Activated CD4-positive, CD25-positive, alpha-beta regulatory T cell (primary cell): ENCODE measurements around the gene VAMP8.
"Not testable (repeated sequence)": the region's sequence is repeated elsewhere in the genome, so short reads cannot be mapped to it uniquely, and the experiment has no call there.

Source experiments
- DNase-seq, 4 experiments: peaks; one replicate each; lab custom pipeline; 2025; lab: John Stamatoyannopoulos, UW

The VAMP8 gene

DNA sequence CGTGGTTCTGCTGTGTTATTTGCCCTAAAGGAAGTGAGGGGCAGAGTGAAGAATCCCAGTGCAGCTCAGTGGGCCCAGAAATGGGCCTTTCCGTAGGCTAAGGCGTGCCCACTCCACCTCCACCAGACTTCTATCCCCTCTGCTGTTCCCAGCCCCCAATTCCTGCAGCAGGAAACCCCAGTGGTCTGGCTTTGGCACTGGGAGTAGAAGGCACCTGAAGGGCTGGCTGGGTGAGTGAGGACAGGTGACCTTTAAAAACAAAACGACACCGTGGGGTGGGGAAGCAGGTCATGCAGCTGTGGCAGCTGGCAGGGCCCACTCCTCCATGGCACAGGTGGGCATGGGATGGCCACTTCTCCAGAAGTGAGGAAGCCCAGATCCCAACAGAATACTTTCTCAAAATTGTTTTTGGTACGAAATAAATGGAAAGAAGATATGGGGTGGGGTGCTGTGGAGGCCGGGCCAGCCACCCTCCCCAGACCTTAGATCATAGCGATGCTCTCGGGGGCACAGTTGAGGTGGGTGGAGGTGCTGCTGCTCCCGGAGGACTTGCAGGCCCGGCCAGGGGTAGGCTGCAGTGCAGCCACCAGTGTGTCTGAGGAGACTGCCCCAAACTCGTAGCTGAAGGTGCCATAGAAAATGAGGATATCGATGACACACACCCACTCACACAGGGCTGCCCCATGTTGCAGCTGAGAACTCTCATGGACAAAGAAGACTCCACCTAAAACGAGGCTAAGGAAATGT lies 21.4 kb downstream of the VAMP8 start:
- DNase-seq: no peak

DNA sequence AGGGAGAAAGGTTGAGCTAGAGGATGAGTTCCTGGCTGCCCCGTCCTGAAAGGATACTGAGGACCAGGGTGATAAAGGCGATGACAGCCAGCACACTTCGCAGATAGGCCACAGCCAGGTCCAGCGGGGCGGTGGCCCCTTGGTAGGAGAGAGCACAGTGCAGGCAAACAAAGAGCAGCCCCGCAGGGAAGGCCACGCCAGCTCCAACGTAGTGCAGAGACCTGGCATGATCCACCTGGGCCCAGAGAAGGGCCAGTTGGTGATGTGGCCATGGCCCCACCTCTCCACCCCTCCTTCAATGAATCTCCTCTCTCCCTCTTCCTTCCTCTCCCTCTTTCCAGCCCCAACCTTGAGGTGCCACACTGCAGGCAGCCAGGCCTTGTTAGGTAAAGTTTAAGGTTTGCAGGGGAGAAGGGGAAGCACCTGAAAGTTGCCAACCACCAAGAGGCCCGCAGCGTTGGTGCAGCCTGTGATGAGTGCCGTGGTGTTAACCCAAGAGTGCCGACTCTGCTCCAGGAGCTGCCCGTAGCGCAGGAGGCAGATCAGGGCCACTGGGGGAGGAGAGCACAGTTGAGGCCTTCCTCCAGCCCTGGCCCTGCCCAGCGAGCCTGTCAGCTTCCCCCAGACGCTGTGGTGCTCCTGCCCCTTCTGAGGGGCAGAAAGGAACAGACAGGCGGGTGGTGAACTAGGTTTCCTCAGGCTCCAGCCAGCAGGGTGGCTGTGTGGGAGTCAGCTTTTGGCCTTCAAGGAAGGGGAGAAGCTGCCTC lies 22.3 kb downstream of the VAMP8 start:
- no peak for DNase-seq

DNA sequence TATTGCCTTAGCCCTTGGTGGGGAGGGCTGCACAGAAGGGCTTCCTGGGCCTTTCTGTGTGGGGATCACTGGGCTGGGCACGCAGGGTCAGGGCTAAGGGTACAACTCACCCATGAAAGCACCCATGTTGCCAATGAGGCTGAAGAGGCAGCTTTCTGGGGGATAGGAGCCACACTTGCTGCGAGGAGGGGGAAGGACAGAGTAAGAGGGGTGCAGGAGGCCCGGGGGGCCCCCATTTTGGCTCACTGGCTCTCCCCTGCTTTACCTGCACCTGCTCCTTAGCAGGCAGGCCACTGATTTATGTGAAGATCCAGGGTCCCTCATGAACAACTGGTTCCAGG lies 22.8 kb downstream of the VAMP8 start:
- DNase-seq: no peak

GRCh38 chr2:85600951-85601770 lies 23.8 kb downstream of the VAMP8 start:
- DNase-seq: no peak

- no peak for DNase-seq
These were observed 24.5 kb downstream of the VAMP8 start for GRCh38 chr2:85601771-85602475.

GRCh38 chr2:85602476-85603234 lies 25.3 kb downstream of the VAMP8 start, which contains the start of gene TMEM150A:
TSS of gene TMEM150A (minus strand) at chr2:85602698. CDS start at chr2:85601948, 750 bp downstream.
- peak; percentile 75 to 86 (median 79) for DNase-seq

DNA sequence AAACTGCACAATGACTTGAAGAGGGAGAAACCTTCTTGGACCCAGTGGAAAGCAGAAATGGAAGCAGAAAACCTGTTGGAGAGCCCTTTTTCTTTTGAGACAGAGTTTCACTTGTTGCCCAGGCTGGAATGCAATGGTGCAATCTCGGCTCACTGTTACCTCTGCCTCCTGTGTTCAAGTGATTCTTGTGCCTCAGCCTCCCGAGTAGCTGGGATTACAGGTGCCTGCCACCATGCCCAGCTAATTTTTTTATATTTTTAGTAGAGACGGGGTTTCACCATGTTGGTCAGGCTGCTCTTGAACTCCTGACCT lies 26.7 kb downstream of the VAMP8 start:
- DNase-seq: not testable (repeated sequence)

GRCh38 chr2:85604568-85605339 lies 27.4 kb downstream of the VAMP8 start:
- no peak for DNase-seq

DNA sequence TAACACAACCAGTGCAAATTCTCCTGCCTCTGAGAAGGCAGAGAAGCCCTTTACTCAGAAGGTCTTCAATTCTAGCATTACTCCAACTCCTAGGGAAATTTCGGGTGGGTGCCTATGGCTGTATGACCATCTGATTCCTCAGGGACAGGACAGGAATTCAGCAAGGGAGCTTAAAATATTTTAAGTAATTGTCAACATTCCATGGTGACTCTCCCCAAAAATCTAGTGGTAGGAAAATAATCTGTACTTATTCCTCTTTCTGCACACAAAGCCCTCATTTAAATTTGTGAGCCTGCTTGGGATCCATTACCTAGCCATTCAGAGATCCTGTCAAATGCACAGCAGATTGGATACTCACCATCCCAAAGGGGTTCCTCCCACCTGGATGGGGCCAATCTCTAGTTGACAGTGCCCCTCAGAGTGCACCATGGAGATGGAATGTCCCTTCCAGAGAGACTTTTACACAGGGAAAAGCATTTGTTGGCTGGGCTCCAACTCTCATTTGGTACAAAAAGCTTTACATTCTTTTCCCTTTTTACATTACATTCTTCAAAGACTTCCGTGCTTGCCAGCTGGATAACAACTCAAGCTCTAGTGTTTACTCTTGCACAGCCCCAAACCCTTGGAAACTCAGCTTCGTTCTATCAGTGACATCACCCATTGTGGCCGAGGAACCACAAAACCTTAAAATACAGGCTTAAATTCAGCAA lies 28.2 kb downstream of the VAMP8 start:
- no peak for DNase-seq

- DNase-seq: no peak
These were observed 28.7 kb downstream of the VAMP8 start for GRCh38 chr2:85606116-85606455.

- no peak for DNase-seq
These were observed 30.2 kb downstream of the VAMP8 start for GRCh38 chr2:85607268-85608215.

DNA sequence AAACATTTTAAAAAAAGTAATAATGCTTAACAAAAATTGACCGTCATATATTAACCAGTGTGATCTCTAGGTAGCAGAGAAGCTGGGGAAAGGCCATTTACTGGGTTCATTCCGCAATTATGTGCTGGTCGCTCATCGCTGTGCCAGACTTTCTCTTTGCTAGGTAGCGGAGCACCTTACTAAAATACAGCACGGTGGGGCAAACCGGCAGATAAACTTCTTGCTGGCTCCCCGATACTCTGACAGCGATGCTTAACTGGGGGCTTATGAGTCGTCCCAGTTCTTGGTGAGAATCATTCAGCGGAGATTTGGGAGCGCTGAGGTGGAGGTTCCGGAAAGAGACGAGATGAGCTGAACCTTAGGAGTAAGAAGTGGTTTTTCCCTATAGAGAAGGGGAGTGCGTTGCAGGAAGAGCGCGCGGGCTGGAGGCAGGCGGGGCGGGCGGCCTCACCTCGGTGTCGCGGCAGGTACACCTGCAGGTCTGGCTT lies 33.9 kb downstream of the VAMP8 start:
- no peak for DNase-seq

- peak; percentile 65 to 75 (median 72) for DNase-seq
These were observed 34.6 kb downstream of the VAMP8 start, which contains the start of gene C2orf68 for GRCh38 chr2:85611705-85612587. TSS of gene C2orf68 (minus strand) at chr2:85612066. CDS start at chr2:85611984, 82 bp downstream.

DNA sequence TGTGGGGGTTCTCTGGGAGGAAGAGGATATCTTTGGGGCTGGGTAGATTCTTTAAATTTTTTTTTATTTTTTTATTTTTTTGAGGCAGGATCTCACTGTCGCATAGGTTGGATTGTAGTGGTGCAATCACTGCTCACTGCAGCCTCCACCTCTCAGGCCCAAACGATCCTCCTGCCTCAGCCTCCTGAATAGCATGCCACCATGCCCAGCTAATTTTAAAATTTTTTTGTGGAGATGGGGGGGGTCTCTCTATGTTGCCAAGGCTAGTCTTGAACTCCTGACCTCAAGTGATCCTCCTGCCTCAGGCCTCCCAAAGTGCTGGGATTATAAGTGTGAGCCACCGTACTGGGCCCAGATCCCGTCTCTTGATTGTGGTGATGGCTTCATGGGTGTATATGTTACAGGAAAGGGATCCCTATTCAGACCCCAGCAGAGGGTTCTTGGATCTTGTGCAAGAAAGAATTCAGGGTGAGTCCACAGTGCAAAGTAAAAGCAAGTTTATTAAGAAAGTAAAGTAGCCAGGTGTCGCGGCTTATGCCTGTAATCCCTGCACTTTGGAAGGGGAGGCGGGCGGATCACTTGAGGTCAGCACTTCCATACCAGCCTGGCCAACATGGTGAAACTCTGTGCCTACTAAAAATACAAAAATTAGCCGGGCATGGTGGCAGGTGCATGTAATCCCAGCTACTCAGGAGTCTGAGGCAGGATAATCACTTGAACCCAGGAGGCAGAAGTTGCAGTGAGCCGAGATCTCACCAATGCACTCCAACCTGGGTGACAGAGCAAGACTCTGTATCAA lies 36.5 kb downstream of the VAMP8 start:
- no peak for DNase-seq

- not testable (repeated sequence) for DNase-seq
These were observed 37.4 kb downstream of the VAMP8 start for GRCh38 chr2:85614757-85615156.

DNA sequence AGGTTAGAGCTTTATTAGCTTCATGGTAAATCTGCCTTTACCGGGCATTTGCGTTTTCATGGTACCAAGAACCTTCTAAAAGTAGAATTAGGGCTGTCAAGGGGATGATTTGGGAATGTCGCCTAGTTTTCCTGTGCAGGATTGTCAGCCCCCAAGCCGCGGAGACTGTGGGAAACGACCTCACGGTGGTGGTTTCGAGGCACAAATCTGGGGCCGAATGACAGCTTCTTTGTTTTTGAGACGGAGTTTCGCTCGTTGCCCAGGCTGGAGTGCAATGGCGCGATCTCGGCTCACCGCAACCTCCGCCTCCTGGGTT lies 38.0 kb downstream of the VAMP8 start:
- DNase-seq: no peak

GRCh38 chr2:85617723-85618122 lies 40.3 kb downstream of the VAMP8 start:
- not testable (repeated sequence) for DNase-seq
